ENCODE results near the gene PPP1R12C.
"Not testable (repeated sequence)": the region's sequence is repeated elsewhere in the genome, so short reads cannot be mapped to it uniquely, and the experiment has no call there.

The PPP1R12C gene

DNA sequence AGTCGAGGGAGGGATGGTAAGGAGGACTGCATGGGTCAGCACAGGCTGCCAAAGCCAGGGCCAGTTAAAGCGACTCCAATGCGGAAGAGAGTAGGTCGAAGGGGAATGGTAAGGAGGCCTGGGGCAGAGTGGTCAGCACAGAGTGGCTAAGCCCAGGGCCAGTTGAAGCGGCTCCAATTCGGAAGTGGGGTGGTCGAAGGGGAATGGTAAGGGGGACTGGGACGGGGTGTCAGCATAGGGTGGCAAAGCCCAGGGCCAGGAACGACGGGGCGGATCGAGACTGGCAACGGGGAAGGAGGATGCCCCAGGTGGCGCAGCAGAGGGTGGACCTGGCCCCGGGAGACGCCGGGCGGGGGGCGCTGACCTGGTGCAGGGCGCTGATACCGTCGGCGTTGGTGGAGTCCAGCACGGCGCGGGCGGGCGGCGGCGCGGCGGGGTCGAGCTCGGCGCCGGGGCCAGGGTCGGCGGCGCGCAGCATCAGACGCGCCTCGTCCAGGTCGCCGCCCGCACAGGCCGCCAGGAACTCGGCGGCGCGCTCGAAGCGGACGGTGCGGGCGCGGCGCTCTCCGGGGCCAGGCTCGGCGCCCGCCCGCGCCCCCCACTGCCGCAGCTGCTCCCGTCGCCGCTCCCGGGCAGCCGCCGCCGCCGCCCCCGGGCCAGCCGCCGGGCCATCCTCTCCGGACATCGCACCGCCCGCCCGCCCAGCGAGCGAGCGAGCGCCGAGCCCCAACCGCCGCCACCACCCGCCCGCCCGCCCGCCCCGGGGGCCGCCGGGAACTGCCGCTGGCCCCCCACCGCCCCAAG, at the start of gene PPP1R12C:
Gene PPP1R12C, minus strand, starts transcription at position 779 of the 804 bp plus-strand sequence. Its CDS starts 94 bp downstream, at position 685.
- no peak for DNase-seq

DNA sequence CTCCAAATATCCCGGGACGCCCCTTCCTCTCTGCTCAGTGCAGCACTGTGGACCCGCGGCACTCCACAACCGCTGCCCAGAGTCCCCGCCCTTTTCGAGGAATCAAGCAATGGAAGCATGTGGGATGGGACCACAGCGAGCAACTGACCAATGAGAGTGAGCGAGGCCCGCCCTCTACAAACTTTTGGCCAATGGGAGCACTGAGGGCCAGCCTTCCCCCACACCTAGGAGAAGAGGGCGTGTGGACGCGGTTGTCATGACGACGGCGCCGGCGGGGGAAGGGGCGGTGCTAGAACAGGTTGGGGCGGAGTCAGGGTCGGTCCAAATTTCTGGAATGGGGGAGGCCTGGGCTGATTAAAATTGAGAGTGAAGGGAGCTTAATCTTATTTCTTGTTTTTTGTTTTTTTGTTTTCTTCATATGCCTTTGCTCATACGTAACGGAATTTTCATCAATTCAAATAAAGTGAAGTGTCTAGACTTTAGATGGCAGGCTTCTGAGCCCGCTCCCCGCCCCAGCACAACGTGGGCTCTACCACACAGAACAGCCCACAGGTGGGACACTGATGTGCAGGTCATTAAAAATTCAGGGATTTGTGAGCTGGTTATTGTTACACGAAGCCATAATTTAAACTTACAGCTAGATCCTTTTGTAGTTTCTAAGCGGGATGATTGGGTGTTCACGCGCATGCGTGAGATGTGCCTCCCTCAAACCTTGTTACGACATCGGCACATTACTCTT, 49.3 kb upstream of the PPP1R12C start, which contains the start of gene DNAAF3:
Gene DNAAF3, minus strand, starts transcription at position 84 of the 739 bp plus-strand sequence. CDS start 200 bp downstream, outside the sequence.
- DNase-seq: peak; percentile 97

DNA sequence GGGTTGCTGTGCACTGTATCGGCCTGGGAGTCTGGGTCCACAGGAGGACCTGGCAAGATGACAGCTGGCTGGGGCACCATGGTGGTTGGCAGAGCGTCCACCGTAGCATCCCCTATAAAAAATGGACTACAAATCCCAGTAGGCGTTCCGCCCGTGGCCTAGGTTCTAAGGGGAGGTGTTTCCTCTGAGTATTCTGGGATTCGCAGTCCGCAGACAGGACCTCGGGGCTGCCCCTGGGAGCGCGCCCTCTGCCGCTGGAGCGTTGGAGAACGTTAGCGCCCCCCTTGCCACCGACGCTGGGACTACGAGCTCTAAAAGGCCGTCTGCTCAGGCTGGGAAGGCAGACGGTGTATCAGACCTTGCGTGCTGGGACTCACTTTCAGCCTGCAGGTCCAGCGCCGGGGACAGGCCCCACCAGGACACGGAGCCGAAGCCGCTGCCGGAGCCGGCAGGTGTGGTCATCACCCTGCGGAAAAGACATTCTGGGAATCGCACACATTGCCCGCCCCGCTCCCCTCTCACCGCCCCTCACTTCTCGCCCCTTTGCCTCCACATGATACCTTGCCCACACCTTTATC, 48.6 kb upstream of the PPP1R12C start:
- DNase-seq: peak; percentile 73

DNA sequence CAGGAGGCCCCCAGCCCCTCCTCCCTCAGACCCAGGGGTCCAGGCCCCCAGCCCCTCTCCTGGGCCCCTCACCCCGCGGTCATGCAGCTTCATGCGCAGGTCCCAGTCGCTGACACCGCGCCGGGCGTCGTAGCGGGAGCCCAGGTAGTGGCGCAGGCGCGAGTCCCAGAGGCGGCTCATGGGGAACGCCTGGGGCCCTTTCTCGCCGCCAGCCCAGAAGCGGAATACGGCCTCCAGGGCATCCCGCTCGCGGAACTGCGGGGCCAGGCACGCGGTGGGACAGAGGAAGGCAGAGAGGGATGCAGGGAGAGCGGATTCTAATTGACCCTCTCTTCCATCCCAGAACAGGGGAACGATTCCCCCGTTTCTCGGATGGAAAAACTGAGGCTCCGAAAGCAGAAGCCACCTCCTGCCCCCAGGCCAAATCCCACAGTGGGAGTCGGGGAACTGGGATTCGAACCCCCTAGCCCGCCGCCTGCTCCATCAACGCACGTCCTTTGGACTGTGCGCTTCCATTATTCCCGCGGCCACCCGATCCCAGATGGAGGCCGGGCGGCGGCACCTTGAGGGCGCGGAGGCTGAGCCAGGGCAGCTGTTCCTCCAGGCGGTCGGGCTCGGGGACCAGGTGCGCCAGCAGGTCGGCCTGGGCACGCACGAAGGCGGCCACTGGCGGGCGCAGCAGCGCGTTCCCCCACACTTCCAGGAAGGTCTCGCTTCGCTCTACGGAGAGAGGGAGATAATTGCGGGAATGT, 44.3 kb upstream of the PPP1R12C start:
- DNase-seq: no peak

DNA sequence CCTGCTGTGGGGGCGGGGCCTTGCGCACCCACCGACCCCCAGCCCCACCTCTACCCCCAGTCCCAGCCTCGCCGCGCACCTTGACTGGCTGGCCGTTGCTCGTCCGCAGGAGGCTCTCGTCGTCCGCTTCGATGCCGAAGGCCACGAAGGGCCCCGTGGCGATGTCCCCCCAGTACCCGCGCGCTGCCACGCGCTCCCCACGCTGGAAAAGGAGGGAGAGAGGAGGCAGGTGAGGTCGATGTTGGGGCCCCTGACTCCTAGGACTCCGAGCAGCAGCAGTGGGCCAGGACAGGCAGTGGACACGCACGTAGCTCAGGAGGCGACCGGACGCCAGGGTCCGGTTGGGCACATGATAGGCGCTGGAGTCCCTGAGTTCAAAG, 43.5 kb upstream of the PPP1R12C start:
- DNase-seq: no peak

DNA sequence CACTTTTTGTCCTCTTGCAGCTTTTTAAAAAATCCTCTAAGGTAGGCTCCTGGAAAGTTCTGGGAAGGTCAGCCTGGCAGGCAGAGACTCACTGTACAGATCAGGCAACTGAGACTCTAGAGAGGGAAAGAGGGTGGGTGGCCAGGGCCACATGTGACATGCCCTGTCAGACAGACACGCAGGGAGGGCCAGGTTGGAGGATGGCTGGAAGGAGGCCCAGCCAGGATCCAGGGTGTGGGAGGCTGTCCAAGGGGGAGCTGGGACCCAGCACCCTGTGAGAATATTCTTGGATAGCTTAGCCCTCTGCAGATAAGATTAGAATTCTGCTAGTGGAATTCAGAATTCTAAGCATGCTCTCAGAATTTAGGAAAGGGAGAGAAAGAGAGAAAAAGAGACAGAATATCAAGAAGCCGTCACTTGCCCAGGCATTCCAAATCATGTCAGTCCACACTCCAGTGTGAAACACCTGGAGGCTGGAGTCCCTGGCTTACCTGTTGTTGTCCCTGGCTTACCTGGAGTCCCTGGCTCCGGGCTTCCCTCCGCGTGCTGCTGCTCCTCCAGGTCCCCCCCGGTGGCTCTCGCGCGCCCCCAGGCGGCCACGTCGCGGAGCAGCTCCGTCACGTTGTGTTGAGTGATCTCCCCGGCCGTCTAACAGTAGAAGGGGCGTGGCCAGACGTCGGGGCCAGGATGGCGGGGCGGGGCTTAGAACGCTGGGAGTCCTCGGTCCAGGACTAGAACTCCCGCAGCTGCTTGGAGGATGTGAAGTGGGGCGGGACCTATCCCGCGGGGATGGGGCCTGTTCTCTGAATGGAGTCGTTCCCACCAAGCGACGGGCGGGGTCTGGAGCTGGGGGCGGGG, 42.9 kb upstream of the PPP1R12C start:
- DNase-seq: peak; percentile 97

DNA sequence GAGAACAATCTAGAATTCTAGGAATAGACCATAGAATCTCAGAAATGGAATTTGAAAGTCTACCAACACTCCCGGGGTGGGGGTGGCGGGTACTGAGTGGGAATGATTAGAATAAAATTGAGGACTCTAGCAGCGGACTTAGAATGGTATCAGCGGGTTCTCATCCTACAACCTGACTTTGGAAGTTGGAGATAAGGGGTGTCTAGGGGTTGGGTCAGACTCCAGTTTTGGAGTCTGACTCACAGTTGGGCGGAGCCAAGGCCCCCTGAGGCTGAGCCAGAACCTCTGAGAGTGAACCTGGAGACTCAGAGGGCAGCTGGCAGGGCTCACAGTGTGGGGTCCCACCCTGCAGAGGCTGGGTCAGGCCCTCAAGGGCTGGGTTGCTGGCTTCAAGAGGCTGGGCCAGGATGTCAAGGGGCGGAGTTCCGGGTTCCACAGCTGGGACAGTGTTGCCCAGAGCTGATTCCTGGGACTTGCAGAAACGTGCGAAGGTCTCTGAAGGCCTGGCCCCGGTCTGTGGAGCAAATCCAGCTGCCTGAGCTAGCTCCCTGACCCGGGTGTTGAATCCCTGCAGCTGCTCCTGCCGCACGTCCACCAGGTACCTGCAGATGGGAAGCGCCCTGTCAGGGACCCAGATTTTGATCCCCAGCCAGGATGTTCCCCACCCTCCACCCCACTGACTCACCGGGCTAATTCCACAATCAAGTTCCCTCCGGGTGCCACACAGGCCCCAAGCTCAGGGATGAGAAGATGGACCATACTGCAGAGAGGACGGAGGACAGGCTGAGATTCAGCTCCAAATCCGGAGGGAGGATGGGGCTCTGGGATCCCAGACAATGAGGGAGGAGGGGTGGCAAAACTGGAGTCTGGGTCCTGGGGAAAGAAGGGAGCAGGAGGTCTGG, 41.7 kb upstream of the PPP1R12C start:
- peak; percentile 94 for DNase-seq

DNA sequence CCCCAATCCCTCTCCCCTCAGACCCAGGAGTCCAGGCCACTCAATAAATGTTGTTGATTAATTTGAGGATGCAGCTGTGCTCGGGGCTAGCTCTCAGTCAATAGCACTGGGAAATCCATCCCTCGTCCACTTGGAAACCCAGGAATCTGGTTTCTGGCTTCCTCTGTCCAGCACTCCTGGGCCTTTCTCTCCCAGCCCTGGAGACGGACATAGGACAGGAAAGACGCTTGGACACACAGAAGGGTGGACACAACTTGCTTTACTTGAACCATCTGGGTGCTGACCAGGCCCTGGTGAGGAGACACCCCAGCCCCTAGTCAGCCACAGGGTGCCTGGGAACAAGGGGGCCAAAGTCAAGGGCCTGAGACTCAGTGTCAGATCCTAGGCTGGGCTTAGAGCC, 41.0 kb upstream of the PPP1R12C start:
- DNase-seq: no peak

DNA sequence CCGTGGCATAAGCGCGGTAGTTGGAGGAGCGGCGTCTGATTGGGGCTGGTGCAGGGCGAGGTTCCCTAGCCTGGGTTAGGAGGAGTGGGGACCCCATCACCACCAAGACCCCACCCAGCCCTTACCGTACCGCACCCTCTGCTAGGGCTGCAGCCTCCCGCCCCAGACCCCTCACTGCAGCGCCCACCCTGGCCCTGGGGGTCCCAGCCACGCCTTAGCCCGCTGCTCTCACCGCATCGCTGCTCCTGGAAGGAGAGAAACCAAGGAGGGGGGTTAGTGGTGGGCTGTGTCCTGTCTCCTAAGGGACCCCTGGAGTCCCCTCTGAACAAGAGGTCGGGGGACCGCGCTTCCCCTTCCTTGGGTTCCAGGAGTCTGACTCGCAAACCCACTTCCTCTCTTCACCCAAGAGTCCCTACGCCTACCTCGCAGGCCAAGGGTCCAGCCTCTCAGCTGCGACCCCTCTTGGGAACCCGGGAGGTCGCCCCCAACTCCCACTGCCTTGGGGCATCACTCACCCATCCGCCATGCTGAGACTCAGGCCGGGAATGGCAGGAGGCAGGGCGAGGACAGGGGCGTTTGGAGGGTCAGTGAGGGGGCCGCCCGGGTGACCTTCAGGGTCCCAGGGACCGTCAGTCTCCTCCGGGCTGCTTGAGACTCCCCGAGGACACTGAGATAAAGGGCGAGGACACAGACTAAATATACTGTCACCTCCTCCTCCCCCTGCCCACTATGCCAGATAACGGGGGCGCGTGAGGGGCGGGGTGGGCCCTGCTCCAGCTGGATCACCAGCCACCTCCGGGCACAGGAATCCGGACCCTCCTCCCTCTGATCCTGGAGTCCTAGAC, 39.8 kb upstream of the PPP1R12C start, which contains the start of gene TNNI3:
Gene TNNI3, minus strand, starts transcription at position 669 of the 845 bp plus-strand sequence. Its CDS starts 143 bp downstream, at position 526.
- DNase-seq: no peak

DNA sequence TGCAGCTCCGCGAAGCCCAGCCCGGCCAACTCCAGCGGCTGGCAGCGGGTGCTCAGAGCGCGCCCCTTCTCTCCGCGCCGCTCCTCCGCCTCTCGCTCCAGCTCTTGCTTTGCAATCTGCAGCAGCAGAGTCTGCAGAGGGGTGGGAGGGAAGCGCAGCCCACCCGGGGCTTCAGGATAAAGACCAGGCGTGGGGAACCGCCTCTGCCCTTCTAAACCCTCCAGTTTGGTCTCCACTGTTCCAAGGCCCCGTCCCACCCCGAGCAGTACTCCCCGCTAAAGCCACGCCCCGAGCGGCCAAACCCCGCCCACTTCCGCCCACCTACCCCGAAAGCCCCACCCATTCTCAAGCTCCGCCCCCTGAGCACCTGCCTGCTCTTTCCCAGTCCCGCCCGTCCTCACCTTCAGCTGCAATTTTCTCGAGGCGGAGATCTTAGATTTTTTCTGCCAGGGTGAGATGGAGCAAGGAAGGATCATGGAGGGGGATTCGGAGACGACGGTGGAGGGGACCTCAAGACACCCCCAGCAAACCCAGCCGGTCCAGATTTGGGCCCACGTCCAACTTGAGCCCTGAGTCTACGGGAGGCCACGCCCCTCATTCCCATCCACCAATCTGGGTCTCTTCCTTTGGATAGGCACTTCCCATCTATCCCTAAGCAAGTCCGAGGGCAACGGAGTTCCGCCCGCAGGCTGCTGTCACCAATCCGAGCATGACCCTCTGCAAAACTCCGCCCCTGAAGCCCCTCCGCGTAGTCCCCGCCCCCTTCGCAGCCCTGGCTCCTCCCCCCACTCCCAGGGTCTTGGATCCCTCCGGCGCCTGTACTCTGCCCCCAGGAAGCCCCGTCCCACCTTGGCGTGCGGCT, 39.0 kb upstream of the PPP1R12C start:
- peak; percentile 79 for DNase-seq

DNA sequence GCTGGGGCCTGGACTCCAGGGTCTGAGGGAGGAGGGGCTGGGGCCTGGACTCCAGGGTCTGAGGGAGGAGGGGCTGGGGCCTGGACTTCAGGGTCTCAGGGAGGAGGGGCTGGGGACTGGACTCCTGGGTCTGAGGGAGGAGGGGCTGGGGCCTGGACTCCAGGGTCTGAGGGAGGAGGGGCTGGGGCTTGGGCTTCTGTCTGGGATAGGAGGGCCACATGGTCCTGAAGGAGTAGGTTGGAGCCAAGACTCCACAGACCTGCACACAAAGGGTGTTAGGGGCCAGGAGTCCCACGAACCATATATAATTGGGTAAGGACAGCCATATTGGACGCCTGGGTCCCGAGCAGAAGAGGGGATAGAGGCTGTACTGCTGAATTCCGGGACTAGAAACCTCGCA, 38.3 kb upstream of the PPP1R12C start:
- DNase-seq: not testable (repeated sequence)

DNA sequence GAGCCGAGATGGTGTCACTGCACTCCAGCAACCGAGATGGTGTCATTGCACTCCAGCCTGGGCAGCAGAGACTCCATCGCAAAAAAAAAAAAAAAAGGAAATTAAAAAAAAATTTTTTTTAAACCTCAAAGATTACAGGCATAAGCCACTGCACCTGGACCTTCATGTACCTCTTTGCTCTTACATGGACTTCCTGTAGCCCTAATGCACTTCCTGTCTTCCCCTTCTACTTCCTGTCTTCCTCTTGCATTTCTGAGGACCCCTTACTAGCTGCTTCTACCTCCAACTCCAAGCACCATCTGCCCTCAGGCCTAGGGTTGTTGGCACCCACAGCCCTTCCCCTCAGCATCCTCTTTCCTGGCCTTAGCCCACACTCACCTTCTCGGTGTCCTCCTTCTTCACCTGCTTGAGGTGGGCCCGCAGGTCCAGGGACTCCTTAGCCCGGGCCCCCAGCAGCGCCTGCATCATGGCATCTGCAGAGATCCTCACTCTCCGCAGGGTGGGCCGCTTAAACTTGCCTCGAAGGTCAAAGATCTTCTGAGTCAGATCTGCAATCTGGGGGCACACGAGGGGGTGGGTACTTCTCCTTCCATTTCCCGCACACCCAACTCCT, 36.3 kb upstream of the PPP1R12C start:
- no peak for DNase-seq

DNA sequence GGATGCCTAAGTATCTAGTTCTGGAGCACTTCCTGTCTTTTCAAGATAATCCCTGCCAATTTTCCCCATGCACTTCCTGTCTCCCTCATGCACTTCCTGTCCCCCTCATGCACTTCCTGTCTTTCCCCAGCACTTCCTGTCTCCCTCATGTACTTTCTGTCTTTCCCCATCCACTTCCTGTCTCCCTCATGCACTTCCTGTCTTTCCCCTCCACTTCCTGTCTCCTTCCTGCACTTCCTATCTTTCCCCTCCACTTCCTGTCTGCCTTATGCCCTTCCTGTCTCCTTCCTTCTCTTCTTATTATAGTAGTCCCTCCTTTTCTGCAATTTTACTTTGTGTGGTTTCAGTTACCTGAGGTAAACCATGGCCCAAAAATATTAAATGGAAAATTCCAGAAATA, 34.6 kb upstream of the PPP1R12C start:
- DNase-seq: no peak

DNA sequence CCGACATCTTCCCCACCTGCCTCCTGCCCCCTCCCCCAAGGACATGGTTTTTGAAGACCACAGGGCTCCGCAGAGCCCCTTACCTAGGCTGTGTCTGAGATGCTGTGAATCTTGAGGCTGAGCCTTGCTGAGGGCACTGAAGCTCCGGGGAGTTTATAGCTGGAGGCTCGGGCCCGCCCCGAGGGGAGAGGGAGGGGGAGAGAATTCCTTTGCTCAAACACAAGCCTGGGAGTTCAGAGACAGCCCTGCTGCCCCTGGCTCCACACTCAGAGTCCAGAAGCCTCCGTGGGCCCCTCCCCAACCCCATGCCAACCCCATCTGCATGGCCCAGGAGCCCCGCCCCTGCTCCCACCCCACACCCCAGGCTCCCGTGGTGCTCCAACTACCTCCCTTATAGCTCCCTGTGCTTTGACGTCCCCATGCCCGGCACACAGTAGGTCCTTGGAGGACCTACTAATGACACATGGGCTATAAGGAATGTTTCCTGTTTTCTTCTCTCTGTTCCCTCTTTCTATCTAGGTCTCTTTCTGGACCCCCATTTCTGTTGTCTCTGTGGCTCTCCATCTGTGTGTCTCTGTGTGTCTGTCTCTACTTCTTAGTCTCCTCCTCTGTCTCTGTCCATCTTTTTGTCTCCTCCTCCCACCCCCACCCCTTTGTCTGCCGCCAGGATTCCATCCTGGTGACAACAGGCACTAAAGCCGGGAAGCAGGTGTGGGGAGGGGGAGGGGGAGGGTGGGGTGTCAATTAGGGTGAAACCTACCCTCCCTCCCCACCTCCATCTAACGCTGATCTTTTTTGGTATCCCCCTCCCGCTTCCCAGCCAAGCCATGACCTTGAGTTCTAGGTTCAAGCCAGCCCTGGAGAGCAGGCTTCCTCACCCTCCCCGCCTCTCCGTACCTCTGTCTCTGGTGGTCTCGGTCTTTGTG, 31.9 kb upstream of the PPP1R12C start, which contains the start of gene TNNT1:
Gene TNNT1, minus strand, starts transcription at position 129 of the 926 bp plus-strand sequence. CDS start 2,049 bp downstream, outside the sequence.
- DNase-seq: peak; percentile 40

DNA sequence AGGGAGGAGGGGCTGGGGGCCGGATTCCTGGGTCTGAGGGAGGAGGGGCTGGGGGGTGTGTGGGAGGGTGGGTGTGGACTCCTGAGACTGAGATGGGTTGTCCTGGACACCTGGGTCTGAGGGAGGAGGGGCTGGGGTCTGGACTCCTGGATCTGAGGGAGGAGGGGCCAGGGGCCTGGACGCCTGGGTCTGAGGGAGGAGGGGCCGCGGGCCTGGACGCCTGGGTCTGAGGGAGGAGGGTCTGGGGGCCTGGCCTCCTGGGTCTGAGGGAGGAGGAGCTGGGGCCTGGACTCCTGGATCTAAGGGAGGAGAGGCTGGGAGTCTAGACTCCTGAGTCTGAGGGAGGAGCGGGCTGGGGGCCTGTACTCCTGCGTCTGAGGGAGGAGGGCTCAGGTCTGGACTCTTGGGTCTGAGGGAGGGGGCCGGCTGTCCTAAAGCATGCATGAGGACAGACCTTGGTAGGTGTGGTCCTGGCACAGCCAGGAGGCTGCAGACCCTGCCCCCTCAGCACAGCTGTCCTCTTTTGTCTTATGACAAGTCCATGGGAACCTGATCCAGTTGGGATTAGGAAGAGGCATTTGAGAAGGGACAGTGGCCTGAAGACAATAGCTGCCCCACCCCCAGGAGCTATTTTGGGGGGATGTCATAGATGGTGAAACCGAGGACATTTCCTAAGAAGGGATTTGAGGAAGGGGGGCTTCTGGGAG, 30.3 kb upstream of the PPP1R12C start:
- no peak for DNase-seq

DNA sequence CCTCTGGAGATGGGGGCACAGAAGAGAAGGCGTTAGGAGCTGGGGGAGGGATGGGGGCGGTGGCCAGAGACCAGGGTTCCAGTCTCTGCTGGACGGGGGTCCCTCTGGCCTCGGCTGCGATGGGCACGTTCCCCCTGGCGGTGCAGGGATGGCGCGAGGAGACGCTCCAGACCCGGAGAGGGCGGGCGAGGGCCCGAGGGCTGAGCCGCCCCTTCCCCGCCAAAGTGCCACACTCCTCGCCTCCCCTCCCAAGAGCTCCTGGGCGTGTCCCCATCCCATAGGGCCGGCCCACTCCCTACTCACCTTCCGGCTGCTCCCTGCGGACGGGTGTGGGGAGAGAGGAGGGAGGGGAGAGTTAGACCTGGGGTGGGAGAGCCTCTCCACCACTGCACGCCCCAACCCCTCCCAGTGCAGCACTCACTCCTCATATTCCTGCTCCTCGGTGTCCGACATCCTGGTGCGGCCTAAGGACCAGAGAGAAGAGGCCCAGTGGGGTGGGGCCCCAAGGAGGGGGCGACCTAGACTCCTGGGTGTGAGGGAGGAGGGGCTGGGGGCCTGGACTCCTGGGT, 29.4 kb upstream of the PPP1R12C start:
- peak; percentile 98 for DNase-seq
